ENCODE results near the gene GRAP2. TPM values are rescaled to one million over a fixed set of nuclear protein-coding genes. Genes with fewer than 3 reads are reported as not detected.
"Not testable (repeated sequence)": the region's sequence is repeated elsewhere in the genome, so short reads cannot be mapped to it uniquely, and the experiment has no call there.

GRAP2 gene
- total RNA-seq, 2 experiments from 2014 or later: 263 to 266 TPM

DNA sequence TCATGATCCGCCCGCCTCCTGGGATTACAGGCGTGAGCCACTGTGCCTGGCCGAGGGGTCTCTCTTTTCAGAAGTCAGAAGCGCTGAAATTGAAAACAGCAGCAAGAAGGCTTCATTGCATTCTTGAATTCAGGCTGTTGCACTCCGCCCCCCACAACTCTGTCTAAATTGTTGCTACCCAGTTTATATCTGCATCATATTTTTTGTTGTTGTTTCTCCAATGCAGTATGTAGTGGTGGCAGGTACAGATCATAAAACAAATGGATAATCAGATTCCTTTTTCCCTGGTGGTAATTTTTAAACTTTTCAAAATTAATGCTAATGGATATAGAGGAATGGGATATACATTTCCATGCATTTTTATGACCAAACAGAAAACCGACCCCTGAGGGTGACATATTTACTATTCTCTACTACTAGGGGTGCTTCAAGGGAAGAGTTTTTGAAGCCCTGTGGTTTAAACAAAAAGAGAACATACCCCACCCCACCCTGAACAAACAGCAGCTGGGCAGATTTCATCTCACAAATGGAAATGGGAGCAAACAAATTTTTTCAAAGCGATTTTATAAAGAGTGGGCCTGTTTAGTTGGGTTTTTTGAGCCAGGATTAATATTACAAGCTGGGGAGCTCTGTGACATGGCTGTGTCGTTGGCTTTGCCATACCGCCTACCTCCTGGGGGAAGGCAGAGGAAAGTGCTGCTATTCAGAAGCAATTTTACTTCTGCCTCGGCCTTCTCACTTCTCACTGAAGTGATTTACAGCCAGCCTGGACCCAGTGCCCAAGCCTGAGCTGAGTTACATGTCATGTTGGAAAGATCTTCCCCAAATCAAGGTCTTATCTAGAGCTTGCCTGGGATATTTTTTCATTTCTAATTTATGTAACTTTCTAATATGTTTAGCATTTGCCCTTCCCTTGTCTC lies 43.3 kb downstream of the GRAP2 start:
- Mint-ChIP-seq H3K27me3 (no peaks in the 10 kb centered on the region), H3K4me3 (peak overlapping the region; percentile 79), H3K9me3 (no peaks in the 10 kb centered on the region), H3K36me3 (peaks cover 43% of the 10 kb centered on the region), H3K27ac (peak overlapping the region; percentile 95), H3K4me1 (peaks cover 84% of the 10 kb centered on the region)
- POLR2A ChIA-PET: interaction anchor here (0.7 to 3.0 kb wide), 11 partner anchors 9 to 100 kb away, joined by 3 to 21 read pairs (median 3); no protein-coding TSS in a partner anchor
- ATAC-seq (ENCODE audit: low read depth) (no peak), DNase-seq (no peak)

GRCh38 chr22:39946126-39946502 lies 45.2 kb downstream of the GRAP2 start:
- Mint-ChIP-seq H3K9me3 (no peaks in the 10 kb centered on the region), H3K27ac (no peak overlapping the region), H3K27me3 (no peaks in the 10 kb centered on the region), H3K4me3 (no peak overlapping the region), H3K4me1 (peaks cover 89% of the 10 kb centered on the region), H3K36me3 (peaks cover 52% of the 10 kb centered on the region)
- ATAC-seq (ENCODE audit: low read depth) (no peak), DNase-seq (no peak)
- POLR2A ChIA-PET: no interaction called here

GRCh38 chr22:39946503-39947219 lies 45.8 kb downstream of the GRAP2 start:
- DNase-seq: no peak
- Mint-ChIP-seq H3K4me1 (peaks cover 91% of the 10 kb centered on the region), H3K4me3 (peak overlapping the region; percentile 35)

GRCh38 chr22:39947220-39948216 lies 46.6 kb downstream of the GRAP2 start:
- ATAC-seq (ENCODE audit: low read depth): no peak
- Mint-ChIP-seq H3K27me3 (no peaks in the 10 kb centered on the region), H3K36me3 (peaks cover 64% of the 10 kb centered on the region), H3K9me3 (no peaks in the 10 kb centered on the region), H3K4me3 (peak overlapping the region; percentile 35), H3K27ac (peak overlapping the region; percentile 68), H3K4me1 (peaks cover 92% of the 10 kb centered on the region)
- POLR2A ChIA-PET: interaction anchor here (1.1 to 1.5 kb wide), 2 partner anchors 14 to 32 kb away, joined by 3 read pairs; no protein-coding TSS in a partner anchor
- DNase-seq: no peak

More at GRCh38 chr22:39946503-39947219, 45.8 kb downstream of the GRAP2 start:
- H3K27me3 Mint-ChIP-seq: no peaks in the 10 kb centered on the region
- no peaks in the 10 kb centered on the region for H3K9me3 Mint-ChIP-seq
- peak overlapping the region; percentile 68 for H3K27ac Mint-ChIP-seq
- POLR2A ChIA-PET: interaction anchor here (1.1 to 1.5 kb wide), 2 partner anchors 15 to 31 kb away, joined by 3 read pairs; no protein-coding TSS in a partner anchor
- no peak for ATAC-seq (ENCODE audit: low read depth)
- peaks cover 57% of the 10 kb centered on the region for H3K36me3 Mint-ChIP-seq

GRCh38 chr22:39949964-39950737 lies 49.3 kb downstream of the GRAP2 start:
- POLR2A ChIA-PET: interaction anchor here (1.2 to 1.9 kb wide), 3 partner anchors 9 to 24 kb away, joined by 4 to 7 read pairs (median 6); partner anchors contain the start of gene TMA7B
- DNase-seq (no peak), ATAC-seq (ENCODE audit: low read depth) (no peak)
- peaks cover 90% of the 10 kb centered on the region for H3K4me1 Mint-ChIP-seq
- H3K27ac Mint-ChIP-seq: peak overlapping the region; percentile 62
- peaks cover 71% of the 10 kb centered on the region for H3K36me3 Mint-ChIP-seq
- peak overlapping the region; percentile 73 for H3K4me3 Mint-ChIP-seq
- no peaks in the 10 kb centered on the region for H3K9me3 Mint-ChIP-seq
- no peaks in the 10 kb centered on the region for H3K27me3 Mint-ChIP-seq

DNA sequence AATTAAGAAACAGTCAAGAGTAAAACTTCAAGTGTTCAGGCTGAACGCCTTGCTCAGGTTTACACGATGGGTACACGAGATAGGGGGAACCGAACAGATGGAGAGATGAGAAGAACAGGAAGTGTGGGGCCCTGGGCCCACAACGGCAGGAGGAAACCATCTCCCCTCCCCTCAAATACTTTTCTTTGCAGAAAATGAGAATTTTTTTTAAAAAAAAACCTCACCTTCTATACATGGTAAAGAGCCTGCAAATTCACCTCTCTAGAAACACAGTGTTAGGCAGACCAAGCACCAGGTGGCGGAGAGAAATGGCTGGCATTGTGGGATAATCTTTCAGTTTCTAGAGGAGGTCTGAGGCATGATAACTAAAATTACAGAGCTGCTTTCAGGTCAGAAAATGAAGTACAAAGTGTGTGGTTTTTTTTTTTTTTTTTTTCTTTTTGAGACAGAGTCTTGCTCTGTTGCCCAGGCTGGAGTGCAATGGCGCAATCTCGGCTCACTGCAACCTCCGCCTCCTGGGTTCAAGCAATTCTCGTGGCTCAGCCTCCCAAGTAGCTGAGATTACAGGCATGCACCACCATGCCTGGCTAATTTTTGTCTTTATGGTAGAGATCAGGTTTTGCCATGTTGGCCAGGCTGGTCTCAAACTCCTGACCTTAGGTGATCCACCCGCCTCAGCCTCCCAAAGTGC lies 50.9 kb downstream of the GRAP2 start:
- ATAC-seq (ENCODE audit: low read depth): peak; percentile 61
- H3K9me3 Mint-ChIP-seq, H3K27me3 Mint-ChIP-seq, DNase-seq: not testable (repeated sequence)
- peaks cover 89% of the 10 kb centered on the region for H3K4me1 Mint-ChIP-seq
- POLR2A ChIA-PET: interaction anchor here (0.5 to 3.1 kb wide), 8 partner anchors 8 to 760 kb away, joined by 3 to 16 read pairs (median 4); partner anchors contain the start of gene TMA7B
- H3K27ac Mint-ChIP-seq: peak overlapping the region; percentile 88
- H3K36me3 Mint-ChIP-seq: peaks cover 75% of the 10 kb centered on the region
- peak overlapping the region; percentile 73 for H3K4me3 Mint-ChIP-seq

GRCh38 chr22:39952347-39952746 lies 51.5 kb downstream of the GRAP2 start:
- peak overlapping the region; percentile 73 for H3K4me3 Mint-ChIP-seq
- H3K36me3 Mint-ChIP-seq: peaks cover 78% of the 10 kb centered on the region
- no peak for DNase-seq
- ATAC-seq (ENCODE audit: low read depth): no peak
- POLR2A ChIA-PET: interaction anchor here (0.7 to 3.1 kb wide), 5 partner anchors 10 to 158 kb away, joined by 3 to 16 read pairs (median 4); no protein-coding TSS in a partner anchor
- peaks cover 89% of the 10 kb centered on the region for H3K4me1 Mint-ChIP-seq
- peak overlapping the region; percentile 88 for H3K27ac Mint-ChIP-seq
- H3K27me3 Mint-ChIP-seq: no peaks in the 10 kb centered on the region
- H3K9me3 Mint-ChIP-seq: no peaks in the 10 kb centered on the region

DNA sequence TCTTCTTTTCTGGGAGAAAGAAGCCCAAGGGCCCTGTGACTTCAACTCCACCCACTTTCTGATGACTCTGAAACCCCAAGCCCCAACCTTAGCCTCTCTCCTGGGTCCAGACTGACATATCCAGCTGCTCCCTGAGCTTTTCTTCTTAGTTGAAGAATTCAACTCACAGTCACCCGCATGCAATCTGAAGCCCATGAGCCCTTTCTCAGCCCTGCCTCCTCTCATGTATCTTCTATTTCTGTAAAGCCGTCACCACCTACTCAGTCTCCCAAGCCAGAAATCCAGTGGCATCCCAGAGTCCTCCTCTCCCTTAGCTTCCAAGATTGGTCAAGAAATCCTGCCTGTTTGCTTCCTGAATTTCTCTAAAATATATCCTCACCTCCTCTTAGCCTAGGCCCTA lies 52.2 kb downstream of the GRAP2 start:
- Mint-ChIP-seq H3K27me3 (no peaks in the 10 kb centered on the region), H3K9me3 (no peaks in the 10 kb centered on the region), H3K36me3 (peaks cover 82% of the 10 kb centered on the region), H3K27ac (peak overlapping the region; percentile 88), H3K4me1 (peaks cover 89% of the 10 kb centered on the region), H3K4me3 (peak overlapping the region; percentile 73)
- DNase-seq (no peak), ATAC-seq (ENCODE audit: low read depth) (no peak)
- POLR2A ChIA-PET: interaction anchor here (3.1 kb wide), 1 partner anchor 10 kb away, joined by 16 read pairs; no protein-coding TSS in a partner anchor

DNA sequence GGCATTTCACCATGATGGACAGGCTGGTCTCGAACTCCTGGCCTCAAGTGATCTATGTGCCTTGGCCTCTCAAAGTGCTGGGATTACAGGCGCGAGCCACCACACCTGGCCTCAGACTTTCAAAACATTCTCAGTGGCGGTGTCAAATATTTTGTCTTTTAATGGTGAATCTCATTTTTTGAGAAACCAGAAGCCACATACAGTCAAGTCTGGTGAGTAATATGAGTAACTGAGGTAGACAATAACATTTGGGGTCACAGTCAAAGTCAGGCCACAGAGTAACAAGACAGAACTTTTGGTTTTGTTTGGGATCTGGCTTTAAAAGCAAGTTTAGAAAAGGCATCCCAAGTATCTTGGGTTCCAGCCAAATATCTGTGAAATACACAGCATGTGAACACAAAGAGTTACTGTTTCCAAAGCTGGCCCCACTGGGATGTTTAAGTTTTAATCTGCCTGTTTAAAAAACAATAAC lies 53.7 kb downstream of the GRAP2 start:
- peaks cover 75% of the 10 kb centered on the region for H3K36me3 Mint-ChIP-seq
- no peak for DNase-seq
- peaks cover 89% of the 10 kb centered on the region for H3K4me1 Mint-ChIP-seq
- H3K4me3 Mint-ChIP-seq: peak overlapping the region; percentile 28
- no peaks in the 10 kb centered on the region for H3K9me3 Mint-ChIP-seq
- ATAC-seq (ENCODE audit: low read depth): peak; percentile 22
- H3K27me3 Mint-ChIP-seq: no peaks in the 10 kb centered on the region
- POLR2A ChIA-PET: interaction anchor here (0.8 to 3.1 kb wide), 2 partner anchors 11 to 12 kb away, joined by 3 to 16 read pairs; no protein-coding TSS in a partner anchor
- H3K27ac Mint-ChIP-seq: peak overlapping the region; percentile 25

DNA sequence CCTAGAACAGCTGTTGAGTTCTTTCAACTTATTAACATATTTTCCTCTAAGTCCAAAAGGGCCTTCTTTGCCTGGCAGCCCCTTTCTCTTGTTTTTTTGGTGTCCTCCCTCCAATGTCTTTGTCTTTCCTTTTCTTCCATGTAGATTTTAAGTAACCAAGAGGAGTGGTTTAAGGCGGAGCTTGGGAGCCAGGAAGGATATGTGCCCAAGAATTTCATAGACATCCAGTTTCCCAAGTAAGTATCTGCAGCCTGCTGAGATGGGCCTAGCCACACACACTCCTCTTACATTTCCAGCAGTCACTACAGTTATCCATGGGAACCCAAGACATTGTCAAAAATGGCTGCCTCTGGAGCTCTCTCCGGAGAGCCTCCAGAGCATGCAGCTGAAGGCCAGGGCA lies 54.8 kb downstream of the GRAP2 start:
- Mint-ChIP-seq H3K27me3 (no peaks in the 10 kb centered on the region), H3K36me3 (peaks cover 77% of the 10 kb centered on the region), H3K4me1 (peaks cover 89% of the 10 kb centered on the region), H3K9me3 (no peaks in the 10 kb centered on the region), H3K4me3 (peak overlapping the region; percentile 14), H3K27ac (no peak overlapping the region)
- ATAC-seq (ENCODE audit: low read depth) (no peak), DNase-seq (no peak)
- POLR2A ChIA-PET: interaction anchor here (0.7 to 0.8 kb wide), 2 partner anchors 12 to 636 kb away, joined by 3 read pairs; partner anchors contain the start of gene RPL3

Data from activated naive CD8-positive, alpha-beta T cell treated with anti-CD3 and anti-CD28 coated beads, Interleukin-2, amount 10 ng/mL, durations not matched to agents 7 days and 5 days (primary cell).